ENCODE measurements around the gene TRIM26. TPM values are rescaled to one million over a fixed set of nuclear protein-coding genes. Genes with fewer than 3 reads are reported as not detected.
A peak's percentile ranks its signal among the peaks of the same experiment; 100 is the strongest.

Gene TRIM26
- total and polyA plus RNA-seq, 2 donors (not counting 1 experiment from before 2014, with no cell fraction given): 49.5 to 73.2 TPM

DNA sequence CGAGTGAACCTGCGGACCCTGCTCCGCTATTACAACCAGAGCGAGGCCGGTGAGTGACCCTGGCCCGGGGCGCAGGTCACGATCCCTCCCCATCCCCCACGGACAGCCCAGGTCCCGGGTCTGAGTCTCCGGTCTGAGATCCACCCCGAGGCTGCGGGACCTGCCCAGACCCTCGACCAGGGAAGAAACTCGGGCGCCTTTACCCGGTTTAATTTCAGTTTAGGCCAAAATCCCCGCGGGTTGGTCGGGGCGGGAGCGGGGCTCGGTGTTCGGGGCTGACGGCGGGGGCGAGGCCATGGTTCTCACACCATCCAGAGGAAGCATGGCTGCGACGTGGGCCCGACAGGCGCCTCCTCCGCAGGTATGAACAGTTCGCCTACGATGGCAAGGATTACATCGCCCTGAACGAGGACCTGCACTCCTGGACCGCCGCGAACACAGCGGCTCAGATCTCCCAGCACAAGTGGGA is 46.9 kb upstream of the TRIM26 start:
- H3K27me3 ChIP-seq (replicated peaks in 1 of 4; ENCODE audit: control extremely low read depth in 1 of 4, control insufficient read depth in 3 of 4, insufficient read depth in 4 of 4, low read length in 3 of 4): no peaks in the 10 kb centered on the region
- peak overlapping the region; percentile 99 for H3K4me3 Mint-ChIP-seq
- peaks cover 19 to 27% of the 10 kb centered on the region in 2 donors for H3K4me1 ChIP-seq (ENCODE audit: control insufficient read depth in 2 of 2, insufficient read depth in 2 of 2, low read length in 2 of 2)
- 16% methylated on average over 39 of the region's 40 CpGs for WGBS (ENCODE audit: insufficient coverage)
- peak; percentile 6 for ATAC-seq (ENCODE audit: low read depth)
- peaks cover 0 to 36% of the 10 kb centered on the region in 2 experiments for H3K36me3 ChIP-seq (replicated peaks in 1 of 2; ENCODE audit: control extremely low read depth in 1 of 2, control insufficient read depth in 1 of 2, extremely low read depth in 1 of 2, insufficient read depth in 2 of 2, low read length in 1 of 2)
- ChIA-PET CTCF (interaction anchor here (1.0 to 1.7 kb wide), 2 partner anchors 21 to 41 kb away, joined by 4 to 7 read pairs; no protein-coding TSS in a partner anchor), POLR2A (interaction anchor here (1.0 kb wide), 1 partner anchor 46 kb away, joined by 5 read pairs; the partner anchor contains the start of gene TRIM26)
- peaks cover 20% of the 10 kb centered on the region for H3K79me2 ChIP-seq (ENCODE audit: control insufficient read depth, insufficient read depth, low read length)
- intact Hi-C loops (cut with micrococcal nuclease): no loop called here
- H3K9me3 ChIP-seq (ENCODE audit: control extremely low read depth in 1 of 3, control insufficient read depth in 2 of 3, insufficient read depth in 1 of 3, low read length in 2 of 3): no peaks in the 10 kb centered on the region
- peak overlapping the region; percentile 70 for H3K27ac Mint-ChIP-seq
- peak overlapping the region; percentile 93 to 98 for H3K27ac ChIP-seq (ENCODE audit: low read length in 2 of 2)
- DNase-seq: no peak
- peak overlapping the region; percentile 16 to 100 (median 84) for H3K4me3 ChIP-seq (ENCODE audit: control extremely low read depth in 1 of 5, extremely low read depth in 1 of 5, insufficient read depth in 1 of 5, low read depth in 2 of 5, low read length in 4 of 5)
- peaks cover 32% of the 10 kb centered on the region for H3K4me1 Mint-ChIP-seq
- H3K9me3 Mint-ChIP-seq (ENCODE audit: insufficient read depth): no peaks in the 10 kb centered on the region
- peak overlapping the region; percentile 74 for H2AFZ ChIP-seq (ENCODE audit: insufficient read depth, low read depth, low read length, poor library complexity, severe bottlenecking)
- peak overlapping the region; percentile 71 for H3K4me2 ChIP-seq (replicated peaks; ENCODE audit: low read depth, low read length, poor library complexity, severe bottlenecking)
- peak overlapping the region; percentile 89 for H3K9ac ChIP-seq (ENCODE audit: low read length)
- no peaks in the 10 kb centered on the region for H3K27me3 Mint-ChIP-seq
- H4K20me1 ChIP-seq (ENCODE audit: control insufficient read depth, insufficient read depth, low read length, poor library complexity, severe bottlenecking): no peaks in the 10 kb centered on the region
- TF ChIP-seq CTCF (IDR thresholded peaks at IDR 0.05): no peak
- no peak for TF ChIP-seq EZH2 (IDR thresholded peaks at IDR 0.05; ENCODE audit: borderline replicate concordance, insufficient read depth, low read depth, low read length, poor library complexity, severe bottlenecking)

Data from B cell (primary cell).